GM12891 (cell line): ENCODE measurements around the gene ASB3.
A peak's percentile ranks its signal among the peaks of the same experiment; 100 is the strongest.
"Not testable (repeated sequence)": the region's sequence is repeated elsewhere in the genome, so short reads cannot be mapped to it uniquely, and the experiment has no call there.

Experiments
- DNase-seq: peaks from one replicate; pipeline ENCODE4 v3.0.0; 2011; ENCODE audit warnings: low spot score; ENCODE audit not compliant: insufficient read length
- FAIRE-seq: peaks from 2 replicates; lab custom pipeline; 2011; peaks lifted over from hg19 to GRCh38; lab: Jason Lieb, UNC
- PAX5 ChIP-seq: IDR thresholded peaks from 2 replicates; pipeline ENCODE4 v1.6.1; 2011; ENCODE audit warnings: low read length, moderate library complexity, mild to moderate bottlenecking; ENCODE audit not compliant: insufficient read depth, severe bottlenecking
- POLR2A ChIP-seq: IDR thresholded peaks from 2 replicates; pipeline ENCODE4 v1.6.1; 2011; ENCODE audit warnings: low read depth, low read length, control low read depth
- POLR2AphosphoS5 ChIP-seq: IDR thresholded peaks from 2 replicates; pipeline ENCODE4 v1.6.1; 2011; ENCODE audit warnings: low read depth, low read length, control low read depth
- POU2F2 ChIP-seq: IDR thresholded peaks from 2 replicates; pipeline ENCODE4 v1.6.1; 2011; ENCODE audit warnings: low read depth, mild to moderate bottlenecking, control low read depth, low read length, moderate library complexity
- SPI1 ChIP-seq: IDR thresholded peaks from 2 replicates; pipeline ENCODE4 v1.6.1; 2011; ENCODE audit warnings: low read depth, low read length, control low read depth
- TAF1 ChIP-seq: IDR thresholded peaks from 2 replicates; pipeline ENCODE4 v1.6.1; 2011; ENCODE audit warnings: low read depth, low read length, control low read depth

ASB3 gene

DNA sequence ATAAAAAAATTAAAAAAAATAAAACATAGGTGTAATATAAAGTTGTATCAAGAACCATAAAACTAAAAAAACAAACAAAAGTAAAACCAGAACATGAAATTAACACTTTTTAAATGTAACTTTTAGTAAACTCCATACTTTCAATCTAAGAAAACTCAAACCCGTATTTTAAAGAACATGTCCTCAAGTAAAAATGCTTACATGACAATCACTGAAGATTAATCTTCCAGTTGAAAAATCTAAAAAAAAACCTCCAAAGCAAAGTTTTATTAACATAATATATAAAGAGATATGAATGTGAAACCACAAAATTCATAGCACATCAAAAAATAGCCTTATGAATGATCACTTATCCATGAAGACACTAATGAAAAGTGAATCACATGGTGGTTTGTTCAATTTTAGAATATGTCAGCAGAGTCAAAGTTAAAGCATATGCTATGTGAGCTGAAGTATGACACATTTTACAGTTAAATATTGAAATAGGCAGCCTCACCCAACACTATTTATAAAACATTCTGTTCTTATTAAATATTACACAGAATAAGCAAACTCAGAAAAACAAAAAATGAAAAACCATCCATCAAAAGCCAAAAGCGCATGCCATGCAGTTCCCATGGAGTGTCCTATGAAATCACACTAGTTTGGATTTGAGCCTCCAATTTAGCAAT, 42.2 kb downstream of the ASB3 start:
- TF ChIP-seq POU2F2, result no peak
- DNase-seq, result no peak
- no peak for FAIRE-seq

DNA sequence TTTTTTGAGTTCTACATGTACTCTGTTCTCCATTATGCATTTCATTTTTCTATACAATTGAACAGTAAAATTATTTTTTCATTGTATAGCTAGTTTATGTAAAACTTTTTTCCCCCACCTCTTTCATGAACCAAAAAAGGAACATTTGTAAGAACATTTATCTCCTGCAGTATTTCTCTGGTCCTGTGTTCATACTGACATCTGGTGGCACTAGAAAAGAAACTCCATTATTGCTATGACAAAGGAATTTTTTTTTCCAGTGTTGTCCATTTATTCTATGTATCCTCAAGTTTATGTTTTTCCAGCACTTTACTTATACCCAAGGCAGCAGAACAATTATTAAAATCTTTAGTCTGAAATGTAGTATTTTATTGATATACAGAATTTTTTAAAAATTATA, 46.6 kb downstream of the ASB3 start:
- DNase-seq (no peak), FAIRE-seq (no peak)
- no peak for TF ChIP-seq POU2F2
- no peak for TF ChIP-seq POLR2A
- no peak for TF ChIP-seq SPI1
- no peak for TF ChIP-seq PAX5
- no peak for TF ChIP-seq POLR2AphosphoS5
- no peak for TF ChIP-seq TAF1

DNA sequence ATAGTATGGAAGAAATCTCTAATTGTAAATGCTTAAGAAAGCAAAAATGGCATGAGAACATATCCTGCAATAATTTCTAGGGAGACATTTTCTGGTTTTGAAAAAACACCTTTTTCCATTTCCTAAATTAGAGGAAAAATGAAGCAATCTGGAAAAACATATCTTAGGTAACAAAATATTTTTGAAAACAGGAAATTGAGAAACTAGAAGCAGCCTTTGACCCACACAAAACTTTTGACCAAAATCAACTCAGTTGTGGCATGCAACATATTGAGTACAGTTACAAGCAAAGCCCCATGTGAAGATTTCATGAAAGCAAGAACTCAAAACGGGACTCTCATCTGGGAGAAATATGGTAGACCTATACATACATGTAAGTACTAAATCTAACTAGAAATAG, 47.7 kb downstream of the ASB3 start:
- TF ChIP-seq PAX5, result no peak
- no peak for TF ChIP-seq POLR2A
- TF ChIP-seq TAF1, result no peak
- TF ChIP-seq POLR2AphosphoS5, result no peak
- no peak for TF ChIP-seq POU2F2
- TF ChIP-seq SPI1, result no peak
- no peak for FAIRE-seq

DNA sequence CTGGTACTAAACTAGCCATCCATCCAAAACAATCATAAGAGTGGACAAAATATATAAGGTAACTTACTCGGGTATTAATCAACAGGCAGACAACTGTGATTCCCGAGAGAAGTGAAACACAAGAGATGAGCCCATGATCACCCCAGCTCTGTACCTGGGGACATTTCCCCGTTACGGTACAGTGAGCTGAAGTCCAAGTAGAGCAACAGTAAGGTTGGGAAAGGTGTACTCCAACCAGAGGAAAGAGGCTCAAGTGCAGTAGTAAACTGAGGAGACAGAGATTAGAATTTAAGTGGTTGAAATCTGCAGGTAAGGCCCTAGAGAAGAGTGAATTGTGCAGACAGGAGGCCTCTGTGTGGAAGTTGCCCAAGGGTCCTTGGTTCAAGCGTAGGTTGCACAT, 49.7 kb downstream of the ASB3 start:
- TF ChIP-seq POLR2AphosphoS5 (no peak), SPI1 (no peak), TAF1 (no peak), POU2F2 (no peak), POLR2A (no peak), PAX5 (no peak)
- DNase-seq (no peak), FAIRE-seq (no peak)

More for the DNA sequence above, 47.7 kb downstream of the ASB3 start:
- DNase-seq, result no peak

DNA sequence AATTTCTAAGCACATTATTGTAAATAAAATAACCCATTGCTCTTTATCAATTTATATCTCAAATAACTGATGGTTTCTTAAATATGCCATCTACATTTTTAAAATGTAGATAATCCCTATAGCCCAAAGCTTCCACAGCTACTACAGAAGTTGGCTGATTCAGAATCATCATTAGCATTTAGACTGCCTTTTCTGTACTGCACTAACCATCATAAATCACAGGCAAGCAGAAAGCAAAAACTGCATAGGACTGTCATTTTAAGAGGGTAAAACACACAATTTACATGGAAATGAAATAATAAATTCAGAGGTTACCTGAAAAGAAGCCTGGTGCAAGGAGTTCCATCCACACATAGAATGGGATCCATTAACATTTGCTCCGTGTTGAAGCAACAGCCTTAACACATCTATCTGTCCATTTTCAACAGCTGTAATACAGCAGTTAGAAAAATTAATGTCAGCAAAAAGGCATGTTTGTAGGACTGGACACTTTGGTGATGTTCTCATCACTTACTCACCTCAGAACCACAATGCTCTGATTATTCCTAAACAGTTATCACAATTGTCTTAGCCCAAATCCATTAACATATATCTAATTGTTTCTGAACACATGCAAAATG, 57.5 kb downstream of the ASB3 start:
- no peak for DNase-seq
- peak; percentile 69 for FAIRE-seq

DNA sequence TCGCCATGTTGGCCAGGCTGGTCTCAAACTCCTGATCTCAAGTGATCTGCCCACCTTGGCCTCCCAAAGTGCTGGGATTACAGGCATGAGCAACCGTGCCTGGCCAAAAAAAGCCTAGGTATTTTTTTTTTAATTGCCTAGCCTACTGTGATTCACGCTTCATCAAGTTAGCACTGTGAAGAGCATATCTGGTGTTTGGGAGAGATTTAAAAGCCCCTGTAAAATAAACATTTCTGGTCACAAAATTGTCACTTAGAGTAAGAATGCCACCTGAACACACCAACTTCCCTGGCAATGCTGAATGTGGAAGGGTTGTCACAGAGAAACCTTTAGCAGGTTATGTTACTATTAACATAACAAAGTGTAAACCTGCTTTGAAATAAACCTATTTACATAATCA, 58.8 kb downstream of the ASB3 start:
- FAIRE-seq (no peak), DNase-seq (no peak)

More for the DNA sequence above, 57.5 kb downstream of the ASB3 start:
- no peak for TF ChIP-seq POU2F2
- no peak for TF ChIP-seq POLR2A
- no peak for TF ChIP-seq PAX5
- TF ChIP-seq TAF1, result no peak
- TF ChIP-seq SPI1, result no peak
- TF ChIP-seq POLR2AphosphoS5, result no peak

DNA sequence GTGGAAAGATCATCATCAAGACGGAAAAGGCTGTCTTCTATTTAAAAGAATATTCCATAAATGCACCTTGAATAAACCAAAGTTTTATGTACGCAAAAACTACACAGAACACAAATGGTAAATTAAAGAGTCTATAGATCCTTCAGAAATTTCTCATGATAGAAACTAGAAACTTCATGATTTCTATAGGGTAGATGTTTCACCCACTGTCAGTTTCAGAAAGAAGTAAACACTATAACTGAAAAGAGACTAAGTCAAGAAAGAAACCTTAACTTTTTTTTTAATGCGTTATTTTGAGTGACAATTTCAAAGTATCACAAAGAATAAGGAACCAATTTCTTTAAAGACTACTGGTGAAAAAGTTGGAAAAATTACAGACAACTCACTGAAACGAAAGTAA, 61.1 kb downstream of the ASB3 start:
- DNase-seq (no peak), FAIRE-seq (no peak)
- no peak for TF ChIP-seq POLR2A
- TF ChIP-seq PAX5, result no peak
- TF ChIP-seq TAF1, result no peak
- TF ChIP-seq POLR2AphosphoS5, result no peak
- TF ChIP-seq POU2F2, result no peak
- no peak for TF ChIP-seq SPI1

More for the DNA sequence above, 58.8 kb downstream of the ASB3 start:
- no peak for TF ChIP-seq PAX5

DNA sequence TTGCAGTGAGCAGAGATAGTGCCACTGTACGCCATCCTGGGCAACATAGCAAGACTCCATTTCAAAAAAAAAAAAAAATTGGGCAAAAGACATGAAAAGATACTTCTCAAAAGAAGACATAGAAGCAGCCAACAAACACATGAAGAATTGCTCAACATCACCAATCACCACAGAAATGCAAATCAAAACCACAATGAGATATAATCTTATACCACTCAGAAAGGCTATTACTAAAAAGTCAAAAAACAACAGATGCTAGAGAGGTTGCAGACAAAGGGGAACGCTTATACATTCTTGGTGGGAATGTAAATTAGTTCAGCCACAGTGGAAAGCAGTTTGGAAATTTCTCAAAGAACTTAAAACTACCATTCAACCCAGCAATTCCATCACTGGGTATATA, 62.2 kb downstream of the ASB3 start:
- FAIRE-seq, result no peak
- no peak for TF ChIP-seq SPI1
- no peak for TF ChIP-seq POLR2AphosphoS5
- no peak for TF ChIP-seq POU2F2
- TF ChIP-seq PAX5, result no peak
- no peak for TF ChIP-seq POLR2A
- TF ChIP-seq TAF1, result no peak
- DNase-seq, result no peak

DNA sequence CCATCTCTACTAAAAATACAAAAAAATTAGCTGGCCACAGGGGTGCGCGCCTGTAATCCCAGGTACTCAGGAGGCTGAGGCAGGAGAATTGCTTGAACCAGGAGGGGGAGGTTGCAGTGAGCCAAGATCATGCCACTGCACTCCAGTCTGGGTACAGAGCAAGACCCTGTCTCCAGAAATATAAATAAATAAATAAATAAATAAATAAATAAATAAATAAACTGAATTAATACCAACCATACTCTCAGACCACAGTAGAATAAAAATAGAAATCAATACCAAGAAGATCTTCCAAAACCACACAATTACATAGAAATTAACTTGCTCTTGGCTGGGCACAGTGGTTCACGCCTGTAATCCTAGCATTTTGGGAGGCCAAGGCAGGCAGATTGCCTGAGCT, 65.8 kb downstream of the ASB3 start:
- FAIRE-seq, DNase-seq: not testable (repeated sequence)

DNA sequence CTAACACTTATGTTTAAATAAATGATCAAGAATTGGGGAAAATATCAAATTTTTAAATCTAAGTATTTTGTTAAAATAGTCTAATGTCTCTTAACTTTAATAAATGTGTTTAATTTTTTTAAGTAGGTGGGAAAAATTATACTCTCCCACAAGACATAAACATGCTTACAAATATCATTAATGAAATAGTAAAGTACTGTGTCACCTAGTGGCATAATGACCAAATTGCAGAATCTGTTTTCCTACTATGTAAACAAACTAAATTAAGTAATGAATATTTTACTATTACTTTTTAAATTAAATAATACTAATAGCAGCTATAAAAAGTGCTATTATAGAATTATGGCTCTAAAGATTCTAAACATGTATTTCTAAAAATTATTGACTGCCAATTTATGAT, 71.2 kb downstream of the ASB3 start:
- DNase-seq (no peak), FAIRE-seq (no peak)

DNA sequence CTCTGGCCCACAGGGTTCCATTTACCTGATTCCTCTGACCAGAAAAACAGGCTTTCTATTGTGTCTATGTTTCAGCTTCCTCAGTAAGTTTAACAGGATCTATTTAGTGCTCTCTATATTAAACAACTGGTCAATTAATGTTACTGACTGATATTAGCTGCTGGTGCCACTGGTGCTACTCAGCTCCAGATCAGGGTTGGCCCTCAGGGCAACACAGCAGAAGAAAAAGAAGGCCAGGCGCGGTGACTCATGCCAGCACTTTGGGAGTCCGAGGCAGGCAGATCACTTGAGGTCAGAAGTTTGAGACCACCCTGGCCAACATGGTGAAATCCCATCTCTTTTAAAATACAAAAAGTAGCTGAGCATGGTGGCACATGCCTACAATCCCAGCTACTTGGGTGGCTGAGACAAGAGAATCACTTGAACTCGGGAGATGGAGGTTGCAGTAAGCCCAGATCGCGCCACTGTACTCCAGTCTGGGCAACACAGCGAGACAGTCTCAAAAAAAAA, 75.4 kb downstream of the ASB3 start:
- FAIRE-seq (no peak), DNase-seq (no peak)
- TF ChIP-seq POLR2AphosphoS5 (no peak), POLR2A (no peak), TAF1 (no peak), SPI1 (no peak), PAX5 (no peak), POU2F2 (no peak)

More for the DNA sequence above, 71.2 kb downstream of the ASB3 start:
- no peak for TF ChIP-seq POLR2AphosphoS5
- TF ChIP-seq SPI1, result no peak
- no peak for TF ChIP-seq POLR2A
